GM10248 (cell line): ENCODE results near the gene NFIB.

Experiments
- CTCF ChIA-PET: fragments of 300-600 bp; sonication (Branson Sonifier 250); formaldehyde crosslinking; extraction: SDS; loops from one replicate; lab custom pipeline; 2021; ENCODE audit warnings: antibody characterized with exemption; lab: Yijun Ruan, JAX
- POLR2A ChIA-PET: fragments of 350-650 bp; sonication (Branson Sonifier 250); formaldehyde crosslinking; extraction: SDS; loops from one replicate; lab custom pipeline; 2020; ENCODE audit warnings: antibody characterized with exemption; lab: Yijun Ruan, JAX
- DNase-seq: peaks from one replicate; pipeline ENCODE4 v3.0.0; 2012; ENCODE audit errors: extremely low spot score
- CTCF ChIP-seq: IDR thresholded peaks from 2 replicates; pipeline ENCODE4 v1.5.1; 2012; ENCODE audit warnings: mild to moderate bottlenecking, low read depth; ENCODE audit errors: extremely low read depth, missing control alignments, control extremely low read depth

NFIB gene

GRCh38 chr9:14294659-14295058 lies 19.3 kb downstream of the NFIB start:
- no peak for TF ChIP-seq CTCF
- ChIA-PET CTCF (interaction anchor here (1.1 kb wide), 1 partner anchor 59 kb away, joined by 3 read pairs; no protein-coding TSS in a partner anchor), POLR2A (no interaction called here)
- DNase-seq, result no peak

GRCh38 chr9:14293801-14294200 lies 20.1 kb downstream of the NFIB start:
- no peak for DNase-seq
- POLR2A ChIA-PET, result no interaction called here

GRCh38 chr9:14292181-14292739 lies 21.7 kb downstream of the NFIB start:
- ChIA-PET POLR2A (no interaction called here), CTCF (no interaction called here)
- TF ChIP-seq CTCF, result no peak
- no peak for DNase-seq

More at GRCh38 chr9:14293801-14294200, 20.1 kb downstream of the NFIB start:
- TF ChIP-seq CTCF, result no peak
- CTCF ChIA-PET, result no interaction called here

GRCh38 chr9:14289916-14290315 lies 24.0 kb downstream of the NFIB start:
- POLR2A ChIA-PET, result no interaction called here
- CTCF ChIA-PET, result interaction anchor here (1.0 kb wide), 1 partner anchor 11 kb away, joined by 3 read pairs; no protein-coding TSS in a partner anchor
- DNase-seq, result no peak
- no peak for TF ChIP-seq CTCF

- CTCF ChIA-PET, result interaction anchor here (1.4 kb wide), 1 partner anchor 12 kb away, joined by 3 read pairs; no protein-coding TSS in a partner anchor
Measured at GRCh38 chr9:14288433-14288832, 25.5 kb downstream of the NFIB start.

GRCh38 chr9:14286121-14286520 lies 27.8 kb downstream of the NFIB start:
- CTCF ChIA-PET, result interaction anchor here (1.0 kb wide), 1 partner anchor 10 kb away, joined by 3 read pairs; no protein-coding TSS in a partner anchor
- TF ChIP-seq CTCF, result no peak
- DNase-seq, result no peak
- POLR2A ChIA-PET, result no interaction called here

More at GRCh38 chr9:14288433-14288832, 25.5 kb downstream of the NFIB start:
- POLR2A ChIA-PET, result no interaction called here
- TF ChIP-seq CTCF, result no peak
- DNase-seq, result no peak
